ENCODE data around the gene ASTN2.
A peak's percentile ranks its signal among the peaks of the same experiment; 100 is the strongest.

The ASTN2 gene, protein sequence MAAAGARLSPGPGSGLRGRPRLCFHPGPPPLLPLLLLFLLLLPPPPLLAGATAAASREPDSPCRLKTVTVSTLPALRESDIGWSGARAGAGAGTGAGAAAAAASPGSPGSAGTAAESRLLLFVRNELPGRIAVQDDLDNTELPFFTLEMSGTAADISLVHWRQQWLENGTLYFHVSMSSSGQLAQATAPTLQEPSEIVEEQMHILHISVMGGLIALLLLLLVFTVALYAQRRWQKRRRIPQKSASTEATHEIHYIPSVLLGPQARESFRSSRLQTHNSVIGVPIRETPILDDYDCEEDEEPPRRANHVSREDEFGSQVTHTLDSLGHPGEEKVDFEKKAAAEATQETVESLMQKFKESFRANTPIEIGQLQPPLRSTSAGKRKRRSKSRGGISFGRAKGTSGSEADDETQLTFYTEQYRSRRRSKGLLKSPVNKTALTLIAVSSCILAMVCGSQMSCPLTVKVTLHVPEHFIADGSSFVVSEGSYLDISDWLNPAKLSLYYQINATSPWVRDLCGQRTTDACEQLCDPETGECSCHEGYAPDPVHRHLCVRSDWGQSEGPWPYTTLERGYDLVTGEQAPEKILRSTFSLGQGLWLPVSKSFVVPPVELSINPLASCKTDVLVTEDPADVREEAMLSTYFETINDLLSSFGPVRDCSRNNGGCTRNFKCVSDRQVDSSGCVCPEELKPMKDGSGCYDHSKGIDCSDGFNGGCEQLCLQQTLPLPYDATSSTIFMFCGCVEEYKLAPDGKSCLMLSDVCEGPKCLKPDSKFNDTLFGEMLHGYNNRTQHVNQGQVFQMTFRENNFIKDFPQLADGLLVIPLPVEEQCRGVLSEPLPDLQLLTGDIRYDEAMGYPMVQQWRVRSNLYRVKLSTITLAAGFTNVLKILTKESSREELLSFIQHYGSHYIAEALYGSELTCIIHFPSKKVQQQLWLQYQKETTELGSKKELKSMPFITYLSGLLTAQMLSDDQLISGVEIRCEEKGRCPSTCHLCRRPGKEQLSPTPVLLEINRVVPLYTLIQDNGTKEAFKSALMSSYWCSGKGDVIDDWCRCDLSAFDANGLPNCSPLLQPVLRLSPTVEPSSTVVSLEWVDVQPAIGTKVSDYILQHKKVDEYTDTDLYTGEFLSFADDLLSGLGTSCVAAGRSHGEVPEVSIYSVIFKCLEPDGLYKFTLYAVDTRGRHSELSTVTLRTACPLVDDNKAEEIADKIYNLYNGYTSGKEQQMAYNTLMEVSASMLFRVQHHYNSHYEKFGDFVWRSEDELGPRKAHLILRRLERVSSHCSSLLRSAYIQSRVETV (N-terminal part only)

DNA sequence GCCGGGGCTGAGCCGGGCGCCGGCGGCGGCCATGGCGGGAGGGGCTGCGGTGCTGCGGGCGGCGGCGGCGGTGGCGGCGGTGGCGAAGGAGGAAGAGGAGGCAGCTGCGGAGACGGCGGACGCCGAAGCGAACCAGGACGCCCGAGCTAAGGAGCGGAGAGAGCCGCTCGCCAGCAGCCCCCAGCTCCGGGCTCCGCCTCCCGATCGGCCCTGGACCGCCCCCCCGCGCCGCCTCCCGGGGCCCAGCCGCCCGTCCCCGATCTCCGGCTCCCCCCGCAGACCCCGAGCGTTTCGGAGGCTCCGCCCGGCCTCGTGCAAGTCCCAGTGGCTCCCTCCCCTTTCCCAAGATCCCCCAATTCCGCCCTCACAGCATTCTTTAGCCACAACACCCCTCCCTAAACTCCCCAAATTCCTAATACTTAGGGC lies at the start of gene ASTN2:
Gene ASTN2 (minus strand): TSS at position 152 of the 426 bp plus-strand sequence. CDS start 119 bp downstream, at position 33.
- H3K4me2 ChIP-seq: peak within 1 kb of the TSS; percentile 91 to 99 (median 96)
- no peaks in the 10 kb centered on the region for H3K36me3 ChIP-seq
- H3K4me1 ChIP-seq: peaks cover 18 to 30% (median 24%) of the 10 kb centered on the region in 10 experiments
- peak within 1 kb of the TSS; percentile 49 to 86 (median 73) for H3K9ac ChIP-seq
- peaks cover 0 to 36% (median 13%) of the 10 kb centered on the region in 11 experiments; a peak in 15 of 22 replicates for H4K20me1 ChIP-seq
- peak within 1 kb of the TSS; percentile 71 to 82 (median 74) for H3K4me3 ChIP-seq
- H3K27ac ChIP-seq: peak within 1 kb of the TSS in 3 of 11 experiments; percentile 37 to 50 (median 47); a peak in 5 of 22 replicates
- TF ChIP-seq Cebpa-rat (IDR thresholded peaks at IDR 0.05): no peak
- H3K9me3 ChIP-seq (replicated peaks in 1 of 11): no peaks in the 10 kb centered on the region
- H3K27me3 ChIP-seq: peaks cover 49 to 71% (median 56%) of the 10 kb centered on the region in 11 experiments

GRCh38 chr9:117462861-117463260 lies 48.0 kb upstream of the ASTN2 start:
- Histone ChIP-seq H3K4me3 (no peak overlapping the region), H3K9ac (no peak overlapping the region), H3K4me2 (no peak overlapping the region), H3K9me3 (replicated peaks in 1 of 11) (no peaks in the 10 kb centered on the region), H3K27ac (no peak overlapping the region), H3K4me1 (peaks cover 0 to 9% (median 0%) of the 10 kb centered on the region in 10 experiments; a peak in 2 of 20 replicates), H4K20me1 (no peaks in the 10 kb centered on the region), H3K27me3 (no peaks in the 10 kb centered on the region), H3K36me3 (no peaks in the 10 kb centered on the region)
- TF ChIP-seq Cebpa-rat (IDR thresholded peaks at IDR 0.05): peak in 1 of 11 experiments; percentile 26; a peak in 1 of 22 replicates

DNA sequence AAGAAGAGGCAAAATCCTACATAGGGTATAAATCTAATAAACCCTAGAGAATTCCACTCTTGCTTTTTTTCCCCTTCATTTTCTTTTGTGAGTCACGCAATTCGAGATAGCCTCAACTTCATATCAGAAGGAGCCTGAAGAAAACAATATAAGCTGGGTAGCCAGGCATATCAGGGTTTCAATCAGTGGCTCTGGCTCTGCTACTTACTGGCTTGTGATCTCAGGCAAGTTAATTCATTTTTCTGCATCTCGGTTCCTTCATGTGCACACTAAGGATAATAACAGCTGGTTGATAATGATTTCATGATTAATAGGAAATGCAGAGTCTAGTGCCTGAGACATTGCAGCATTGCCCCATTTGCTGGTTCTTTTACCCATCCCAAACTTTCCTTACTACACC lies 46.5 kb upstream of the ASTN2 start:
- Histone ChIP-seq H3K9ac (no peak overlapping the region), H3K4me3 (no peak overlapping the region), H3K36me3 (no peaks in the 10 kb centered on the region), H3K4me1 (peaks cover 0 to 9% (median 0%) of the 10 kb centered on the region in 10 experiments; a peak in 2 of 20 replicates), H4K20me1 (no peaks in the 10 kb centered on the region), H3K27me3 (no peaks in the 10 kb centered on the region), H3K4me2 (no peak overlapping the region), H3K27ac (no peak overlapping the region), H3K9me3 (replicated peaks in 1 of 11) (no peaks in the 10 kb centered on the region)
- no peak for TF ChIP-seq Cebpa-rat (IDR thresholded peaks at IDR 0.05)

DNA sequence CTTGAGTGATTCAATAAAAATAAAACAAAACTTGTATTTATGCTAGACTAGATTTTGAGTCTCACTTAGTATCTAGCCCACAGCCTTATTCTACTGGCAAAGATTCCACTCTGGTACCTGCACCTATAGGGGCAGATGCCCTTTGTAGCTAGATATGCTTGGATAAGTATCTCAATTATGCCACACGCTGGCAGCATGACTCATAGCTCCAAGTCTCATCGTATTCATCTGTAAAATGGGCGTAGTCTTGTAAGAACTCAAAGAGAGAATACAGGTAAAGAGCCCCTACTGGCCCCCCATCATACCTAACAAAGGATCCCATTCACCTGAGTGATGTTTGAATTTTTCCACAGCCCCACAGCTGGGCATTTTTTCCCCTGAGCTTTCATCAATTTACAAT lies 45.9 kb upstream of the ASTN2 start:
- H3K9ac ChIP-seq: no peak overlapping the region
- H3K4me2 ChIP-seq: peak overlapping the region in 2 of 11 experiments; percentile 23 to 25; a peak in 1 of 22 replicates
- peaks cover 0 to 9% (median 0%) of the 10 kb centered on the region in 10 experiments; a peak in 2 of 20 replicates for H3K4me1 ChIP-seq
- no peaks in the 10 kb centered on the region for H4K20me1 ChIP-seq
- H3K9me3 ChIP-seq (replicated peaks in 1 of 11): no peaks in the 10 kb centered on the region
- no peaks in the 10 kb centered on the region for H3K27me3 ChIP-seq
- no peaks in the 10 kb centered on the region for H3K36me3 ChIP-seq
- no peak for TF ChIP-seq Cebpa-rat (IDR thresholded peaks at IDR 0.05)
- H3K27ac ChIP-seq: no peak overlapping the region
- H3K4me3 ChIP-seq: no peak overlapping the region

DNA sequence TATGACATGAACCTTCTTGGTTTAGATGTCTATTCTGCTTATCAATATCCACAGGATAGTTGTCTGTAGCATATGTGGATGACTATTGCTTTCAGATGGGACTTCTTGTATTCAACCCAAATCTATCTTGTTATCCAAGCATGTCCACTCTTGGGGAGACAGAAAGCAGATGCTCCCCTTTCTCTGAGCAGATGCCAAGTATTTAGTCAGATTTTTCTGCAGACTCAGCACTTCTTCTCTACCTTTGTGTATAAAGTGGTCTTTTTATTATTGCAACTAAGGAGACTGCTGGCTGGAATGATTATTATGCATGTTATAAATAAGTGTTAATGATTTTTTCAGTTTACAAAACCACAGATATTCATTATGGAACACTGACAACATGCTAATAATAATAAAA lies 45.1 kb upstream of the ASTN2 start:
- no peak overlapping the region for H3K27ac ChIP-seq
- no peaks in the 10 kb centered on the region for H3K27me3 ChIP-seq
- H3K36me3 ChIP-seq: no peaks in the 10 kb centered on the region
- H3K9me3 ChIP-seq (replicated peaks in 1 of 11): no peaks in the 10 kb centered on the region
- no peak overlapping the region for H3K9ac ChIP-seq
- no peak overlapping the region for H3K4me2 ChIP-seq
- no peaks in the 10 kb centered on the region for H4K20me1 ChIP-seq
- H3K4me1 ChIP-seq: peaks cover 0 to 9% (median 0%) of the 10 kb centered on the region in 10 experiments; a peak in 2 of 20 replicates
- H3K4me3 ChIP-seq: no peak overlapping the region
- TF ChIP-seq Cebpa-rat (IDR thresholded peaks at IDR 0.05): no peak

DNA sequence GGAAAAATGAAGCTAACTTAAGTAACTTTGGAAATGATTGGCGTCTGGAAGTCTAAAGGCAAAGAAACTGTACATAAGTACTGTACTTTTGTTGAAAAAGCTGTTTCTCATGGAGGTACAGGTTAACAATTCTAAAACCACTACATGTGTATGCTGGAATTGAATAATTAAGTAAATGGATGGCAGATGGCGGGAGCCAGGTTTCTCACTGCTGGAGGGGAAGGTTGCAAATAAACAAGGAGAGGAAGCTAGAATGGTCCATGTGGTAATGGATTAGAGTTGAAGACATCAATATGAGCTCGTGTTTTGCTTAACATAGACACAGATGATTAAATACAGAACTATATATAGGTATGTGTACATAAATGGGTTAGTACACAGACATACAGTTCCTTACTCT lies 43.2 kb upstream of the ASTN2 start:
- Histone ChIP-seq H4K20me1 (no peaks in the 10 kb centered on the region), H3K9me3 (replicated peaks in 1 of 11) (no peaks in the 10 kb centered on the region), H3K4me3 (no peak overlapping the region), H3K36me3 (no peaks in the 10 kb centered on the region), H3K27ac (no peak overlapping the region), H3K4me1 (peaks cover 0 to 9% (median 0%) of the 10 kb centered on the region in 10 experiments; a peak in 2 of 20 replicates), H3K4me2 (no peak overlapping the region), H3K9ac (no peak overlapping the region), H3K27me3 (no peaks in the 10 kb centered on the region)
- TF ChIP-seq Cebpa-rat (IDR thresholded peaks at IDR 0.05): no peak

DNA sequence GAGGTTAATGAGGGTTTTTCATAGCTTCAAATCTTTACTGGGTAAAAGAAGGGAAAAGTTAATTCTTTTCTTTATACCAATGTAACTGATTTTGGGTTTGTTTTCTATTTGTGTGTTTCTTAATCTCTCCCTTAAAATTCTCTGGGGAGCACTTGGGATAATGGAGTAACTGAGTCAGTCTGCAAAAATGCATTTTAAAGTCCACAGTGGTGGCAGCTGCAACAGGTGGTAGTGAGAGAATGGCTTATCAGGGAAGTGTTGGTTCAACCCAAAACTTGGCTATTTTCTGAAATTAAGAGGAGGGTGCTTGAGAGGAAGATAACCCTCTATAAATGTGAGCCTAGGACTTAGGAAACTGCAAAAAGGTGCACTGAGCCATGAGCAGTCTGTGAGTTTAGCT lies 39.9 kb upstream of the ASTN2 start:
- Histone ChIP-seq H3K36me3 (no peaks in the 10 kb centered on the region), H3K4me3 (no peak overlapping the region), H3K9me3 (replicated peaks in 1 of 11) (no peaks in the 10 kb centered on the region), H3K27me3 (no peaks in the 10 kb centered on the region), H3K4me2 (no peak overlapping the region), H3K4me1 (no peaks in the 10 kb centered on the region), H3K27ac (no peak overlapping the region), H4K20me1 (no peaks in the 10 kb centered on the region), H3K9ac (no peak overlapping the region)
- no peak for TF ChIP-seq Cebpa-rat (IDR thresholded peaks at IDR 0.05)

DNA sequence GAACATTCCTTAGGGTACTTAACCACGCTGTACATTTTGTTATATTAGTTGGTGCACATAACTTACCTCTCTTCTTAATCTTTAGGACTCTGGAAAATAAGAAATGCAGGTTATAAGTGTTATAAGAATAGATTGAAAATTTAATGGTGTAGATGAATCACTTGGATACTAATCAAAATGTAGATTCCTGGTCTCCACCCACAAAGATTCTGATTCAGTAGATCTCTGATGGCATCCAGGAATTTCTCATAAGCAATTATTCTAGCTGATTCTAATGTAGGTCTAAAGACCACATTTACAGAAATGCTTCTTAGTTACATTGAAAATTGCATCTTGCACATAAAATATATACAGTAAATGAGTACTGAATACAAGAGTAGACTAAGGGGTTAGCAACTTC lies 38.9 kb upstream of the ASTN2 start:
- Histone ChIP-seq H3K27ac (no peak overlapping the region), H3K36me3 (no peaks in the 10 kb centered on the region), H3K4me3 (no peak overlapping the region), H4K20me1 (no peaks in the 10 kb centered on the region), H3K4me2 (no peak overlapping the region), H3K4me1 (no peaks in the 10 kb centered on the region), H3K9ac (no peak overlapping the region), H3K9me3 (replicated peaks in 1 of 11) (no peaks in the 10 kb centered on the region), H3K27me3 (no peaks in the 10 kb centered on the region)
- TF ChIP-seq Cebpa-rat (IDR thresholded peaks at IDR 0.05): no peak

All from BLaER1 treated with 17β-estradiol and CSF1 and Interleukin-3, amounts not matched to agents 10 nM and 100 nM (cell line).